PC-3 (cell line): Measurements from ENCODE around the gene ZSCAN23. TPM values are rescaled to one million over a fixed set of nuclear protein-coding genes. Genes with fewer than 3 reads are reported as not detected.
A peak's percentile ranks its signal among the peaks of the same experiment; 100 is the strongest.
"Not testable (repeated sequence)": the region's sequence is repeated elsewhere in the genome, so short reads cannot be mapped to it uniquely, and the experiment has no call there.

Experiments used
- ATAC-seq: fragments of 200-7000 bp; cut with Tn5 transposase; 2 replicates; pipeline ENCODE4 v1.9.1; 2020; ENCODE audit warnings: mild to moderate bottlenecking, moderate library complexity
- BruUV-seq: library from RNA; stranded (reverse); fragments of 400-500 nt; replicated peaks from 2 replicates; lab custom pipeline; 2021; lab: Mats Ljungman, UMichigan
- CTCF ChIA-PET: fragments of 300-600 bp; sonication (Branson Sonifier 250); formaldehyde crosslinking; loops from one replicate; lab custom pipeline; 2022; ENCODE audit warnings: antibody characterized with exemption; lab: Charles Lee
- POLR2A ChIA-PET: fragments of 300-600 bp; sonication (Branson Sonifier 250); formaldehyde crosslinking; loops from one replicate; lab custom pipeline; 2022; ENCODE audit warnings: antibody characterized with exemption; ENCODE audit not compliant: unreplicated experiment; lab: Charles Lee
- DNase-seq: peaks from one replicate; pipeline ENCODE4 v3.0.0-alpha.2; 2015
- H2AFZ ChIP-seq: fragments of 300-600 bp; sonication (generic); 2 replicates; pipeline ENCODE4 v1.6.0; 2016; ENCODE audit warnings: antibody characterized with exemption, low read length
- H3F3A ChIP-seq: fragments of 300-600 bp; sonication (generic); one replicate; pipeline ENCODE4 v1.6.0; 2017; ENCODE audit warnings: antibody characterized with exemption, low read length, control low read depth, mild to moderate bottlenecking; ENCODE audit not compliant: unreplicated experiment
- H3K27ac ChIP-seq: fragments of 300-600 bp; sonication (generic); 2 replicates; pipeline ENCODE4 v1.5.1; 2016; ENCODE audit warnings: mild to moderate bottlenecking, low read length
- H3K27me3 ChIP-seq: fragments of 300-600 bp; sonication (generic); 2 replicates; pipeline ENCODE4 v1.6.1; 2016; ENCODE audit warnings: low read length, mixed read lengths
- H3K36me3 ChIP-seq: fragments of 300-600 bp; sonication (generic); 2 replicates; pipeline ENCODE4 v1.6.1; 2016; ENCODE audit warnings: low read depth, mixed run types, low read length, mixed read lengths
- H3K4me1 ChIP-seq: fragments of 300-600 bp; sonication (generic); 2 replicates; pipeline ENCODE4 v1.5.1; 2016; ENCODE audit warnings: low read length; ENCODE audit not compliant: insufficient read depth
- H3K4me2 ChIP-seq: fragments of 300-600 bp; sonication (generic); 2 replicates; pipeline ENCODE4 v1.6.0; 2016; ENCODE audit warnings: low read length
- H3K4me3 ChIP-seq: fragments of 300-600 bp; sonication (generic); 2 replicates; pipeline ENCODE4 v1.5.1; 2016; ENCODE audit warnings: mild to moderate bottlenecking, low read length, mixed read lengths
- H3K79me2 ChIP-seq: fragments of 300-600 bp; sonication (generic); 2 replicates; pipeline ENCODE4 v1.6.1; 2017; ENCODE audit warnings: low read length, mixed read lengths
- H3K9ac ChIP-seq: fragments of 300-600 bp; sonication (generic); 2 replicates; pipeline ENCODE4 v1.6.0; 2016; ENCODE audit warnings: mild to moderate bottlenecking, low read length
- H3K9me2 ChIP-seq: fragments of 300-600 bp; sonication (generic); replicated peaks from 2 replicates; pipeline ENCODE4 v1.6.1; 2016; ENCODE audit warnings: mixed run types, low read length, mixed read lengths
- H3K9me3 ChIP-seq: fragments of 300-600 bp; sonication (generic); 2 replicates; pipeline ENCODE4 v1.6.1; 2016; ENCODE audit warnings: low read length, mixed read lengths
- H4K20me1 ChIP-seq: fragments of 300-600 bp; sonication (generic); 2 replicates; pipeline ENCODE4 v1.6.1; 2016; ENCODE audit warnings: low read length, mixed read lengths
- CTCF ChIP-seq: fragments of 300-600 bp; sonication (generic); conservative IDR thresholded peaks from 2 replicates; pipeline ENCODE4 v1.5.1; 2017; ENCODE audit warnings: antibody characterized with exemption, low read depth, mild to moderate bottlenecking, low read length
- EZH2 ChIP-seq: fragments of 300-600 bp; sonication (generic); IDR thresholded peaks from one replicate; pipeline ENCODE4 v1.6.1; 2017; ENCODE audit warnings: antibody characterized with exemption, mild to moderate bottlenecking, low read length; ENCODE audit not compliant: unreplicated experiment
- EZH2phosphoT487 ChIP-seq: fragments of 300-600 bp; sonication (generic); IDR thresholded peaks from 2 replicates; pipeline ENCODE4 v1.6.1; 2018; ENCODE audit warnings: mild to moderate bottlenecking, antibody characterized with exemption, low read length, borderline replicate concordance
- intact Hi-C: fragments of 100-400 bp; cut with micrococcal nuclease; formaldehyde crosslinking; loops from 2 replicates; pipeline ENCODE4 v1.9.0; 2023
- total RNA-seq: library from RNA; depleted of rRNA; stranded (reverse); fragments of >200 nt; gene quantifications from 2 replicates; pipeline ENCODE4 v1.2.3, GENCODE V29; 2014

The ZSCAN23 gene
- total RNA-seq, 1 experiment from 2014 or later: 2.2 TPM

- Histone ChIP-seq H3F3A (no peaks in the 10 kb centered on the region), H3K27ac (no peak overlapping the region), H3K4me2 (no peak overlapping the region), H3K4me3 (no peak overlapping the region), H3K79me2 (peaks cover 9% of the 10 kb centered on the region), H4K20me1 (no peaks in the 10 kb centered on the region), H3K9me2 (no peaks in the 10 kb centered on the region), H3K27me3 (no peaks in the 10 kb centered on the region), H2AFZ (no peak overlapping the region), H3K9ac (no peak overlapping the region), H3K36me3 (no peaks in the 10 kb centered on the region), H3K4me1 (peaks cover 9% of the 10 kb centered on the region; the same call in 1 of the 2 replicates), H3K9me3 (no peaks in the 10 kb centered on the region)
- BruUV-seq: no TSS peak
- POLR2A ChIA-PET: no interaction called here
- DNase-seq (no peak), ATAC-seq (no peak)
- intact Hi-C loops: no loop called here
- CTCF ChIA-PET: no interaction called here
- no peak for TF ChIP-seq EZH2phosphoT487
These were observed 3.7 kb upstream of the ZSCAN23 start for GRCh38 chr6:28446818-28447511.

- H3K27me3 ChIP-seq, H3K4me3 ChIP-seq, ATAC-seq, H3K79me2 ChIP-seq, H3K9me3 ChIP-seq, H3K9ac ChIP-seq, BruUV-seq, H4K20me1 ChIP-seq, POLR2A ChIA-PET, H3K36me3 ChIP-seq, H3F3A ChIP-seq, CTCF ChIA-PET, H3K27ac ChIP-seq, H3K4me2 ChIP-seq, H3K9me2 ChIP-seq, H2AFZ ChIP-seq, H3K4me1 ChIP-seq: not testable (repeated sequence)
- intact Hi-C loops: loop anchor here (5.0 kb wide), 1 partner anchor 143 kb away; a partner anchor contains a TSS
- DNase-seq: peak; percentile 41
These were observed 1.5 kb upstream of the ZSCAN23 start for GRCh38 chr6:28444759-28445158.

- intact Hi-C loops: loop anchor here (2.0 to 5.0 kb wide), 2 partner anchors 100 to 145 kb away; a partner anchor contains a TSS
- no peak for DNase-seq
- Histone ChIP-seq H3K4me1 (peaks cover 9% of the 10 kb centered on the region; the same call in 1 of the 2 replicates), H3K79me2 (peaks cover 9% of the 10 kb centered on the region), H3K9me3 (no peaks in the 10 kb centered on the region), H3K4me3 (peak overlapping the region; percentile 88), H3K36me3 (no peaks in the 10 kb centered on the region), H2AFZ (peak overlapping the region; percentile 97), H3K27ac (no peak overlapping the region), H3K27me3 (no peaks in the 10 kb centered on the region), H4K20me1 (no peaks in the 10 kb centered on the region), H3F3A (no peaks in the 10 kb centered on the region), H3K9ac (peak overlapping the region; percentile 79), H3K4me2 (peak overlapping the region; percentile 82), H3K9me2 (no peaks in the 10 kb centered on the region)
- peak; percentile 12; the same call in 1 of the 2 replicates for ATAC-seq
- TF ChIP-seq EZH2phosphoT487 (no peak), CTCF (no peak), EZH2 (no peak)
- BruUV-seq: no TSS peak
- POLR2A ChIA-PET: no interaction called here
- CTCF ChIA-PET: interaction anchor here (0.6 kb wide), 1 partner anchor 9 kb away, joined by 3 read pairs; no protein-coding TSS in a partner anchor
These were observed 705 bp downstream of the ZSCAN23 start for GRCh38 chr6:28442586-28442985.
